Ramos (cell line): ENCODE data around the gene SPG7.

Experiments
- in situ Hi-C: fragments of 300-500 bp; cut with MboI; formaldehyde crosslinking; loops from one replicate; pipeline ENCODE4 v1.14.3; 2022; ENCODE audit warnings: low sequenced_read_pairs; ENCODE audit not compliant: unreplicated experiment

Gene SPG7

GRCh38 chr16:89545044-89545830 is 37.0 kb downstream of the SPG7 start:
- in situ Hi-C loops, result no loop called here

- in situ Hi-C loops, result no loop called here
Measured at GRCh38 chr16:89545831-89546574, 37.8 kb downstream of the SPG7 start.

DNA sequence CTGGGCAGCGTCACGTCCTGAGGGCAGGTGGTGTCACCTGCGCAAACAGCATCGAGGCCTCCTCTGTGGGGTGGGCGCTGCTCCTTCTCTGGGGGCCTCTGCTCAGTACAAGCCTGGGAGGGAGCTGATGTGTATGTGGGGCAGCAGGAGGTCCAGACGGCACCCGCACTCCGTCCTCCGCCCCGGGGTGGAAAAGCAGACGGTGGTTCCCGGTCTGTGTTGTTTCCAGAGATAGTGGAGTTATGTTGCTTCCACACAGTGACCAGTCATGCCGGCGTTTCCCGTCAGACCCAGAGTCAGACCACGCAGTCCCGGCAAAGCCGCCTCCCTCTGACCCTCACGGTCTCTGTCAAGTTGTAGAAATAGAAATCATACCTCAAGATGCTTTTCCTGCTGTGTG is 38.6 kb downstream of the SPG7 start:
- in situ Hi-C loops, result no loop called here

DNA sequence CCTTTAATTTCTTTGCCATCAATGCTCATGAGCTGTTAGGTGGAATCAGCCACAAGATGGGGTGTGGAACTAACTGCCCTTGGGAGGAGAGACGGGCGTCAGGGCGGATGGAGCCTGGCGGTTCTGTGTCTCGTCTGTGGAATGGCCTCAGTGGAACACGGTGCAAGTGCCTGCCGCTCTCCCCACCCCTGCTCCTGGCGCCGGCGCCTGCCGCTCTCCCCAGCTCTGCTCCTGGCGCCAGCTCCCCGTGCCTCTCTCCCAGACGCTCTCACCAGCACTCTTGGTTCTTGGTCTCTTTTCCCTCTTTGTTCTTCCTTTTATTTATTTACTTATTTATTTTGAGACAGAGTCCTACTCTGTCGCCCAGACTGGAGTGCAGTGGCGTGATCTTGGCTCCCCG is 39.1 kb downstream of the SPG7 start:
- in situ Hi-C loops, result no loop called here

DNA sequence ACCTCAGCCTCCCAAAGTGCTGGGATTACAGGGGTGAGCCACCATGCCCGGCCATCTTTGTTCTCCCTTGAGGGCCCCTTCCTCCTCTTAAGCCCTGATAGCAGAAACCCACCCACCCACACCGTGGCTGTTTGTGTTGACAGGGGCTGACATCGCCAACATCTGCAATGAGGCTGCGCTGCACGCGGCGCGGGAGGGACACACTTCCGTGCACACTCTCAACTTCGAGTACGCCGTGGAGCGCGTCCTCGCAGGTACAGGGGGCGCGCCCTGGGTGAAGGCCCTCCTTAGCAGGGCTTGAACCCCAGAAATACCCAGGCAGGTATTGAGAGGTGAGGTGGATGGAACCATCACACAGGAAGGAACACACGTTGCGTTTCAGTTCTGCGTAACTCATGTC is 39.7 kb downstream of the SPG7 start:
- in situ Hi-C loops, result no loop called here

DNA sequence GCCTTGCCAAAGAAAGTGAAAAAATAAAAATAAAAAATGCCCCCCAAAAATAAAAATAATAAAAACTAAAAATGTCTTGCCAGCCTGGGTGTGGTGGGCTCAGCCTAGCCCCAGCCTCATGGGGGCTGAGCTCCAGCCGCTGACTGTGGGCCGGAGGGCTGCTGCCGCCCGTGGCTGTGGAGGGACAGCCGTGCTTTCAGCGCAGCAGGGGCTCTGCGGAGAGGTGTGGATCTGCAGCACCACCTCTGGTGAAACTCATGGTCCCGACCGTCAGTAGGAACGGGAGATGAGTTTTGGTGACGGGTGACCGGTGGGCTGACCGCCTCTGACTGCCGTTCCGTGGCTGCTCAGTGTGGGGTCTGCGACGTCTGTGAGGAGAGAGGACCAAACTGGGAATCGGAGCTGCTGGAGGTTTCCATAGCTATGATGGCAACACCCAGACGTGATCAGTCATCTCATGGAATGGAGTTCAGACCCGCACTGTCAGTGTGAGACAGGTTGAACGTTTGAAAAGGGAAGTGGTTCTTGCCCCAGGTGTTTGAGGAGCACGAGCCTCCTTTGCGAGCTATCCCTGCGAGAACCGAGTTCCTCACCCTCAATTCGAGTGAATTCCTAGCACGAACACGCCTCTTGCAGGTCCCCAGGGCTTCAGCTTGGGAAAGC is 40.3 kb downstream of the SPG7 start:
- in situ Hi-C loops, result no loop called here

- in situ Hi-C loops, result no loop called here
Measured at GRCh38 chr16:89549007-89549700, 41.0 kb downstream of the SPG7 start.

- in situ Hi-C loops, result no loop called here
Measured at GRCh38 chr16:89550421-89551007, 42.3 kb downstream of the SPG7 start.

GRCh38 chr16:89552329-89552728 is 44.1 kb downstream of the SPG7 start:
- in situ Hi-C loops, result no loop called here

DNA sequence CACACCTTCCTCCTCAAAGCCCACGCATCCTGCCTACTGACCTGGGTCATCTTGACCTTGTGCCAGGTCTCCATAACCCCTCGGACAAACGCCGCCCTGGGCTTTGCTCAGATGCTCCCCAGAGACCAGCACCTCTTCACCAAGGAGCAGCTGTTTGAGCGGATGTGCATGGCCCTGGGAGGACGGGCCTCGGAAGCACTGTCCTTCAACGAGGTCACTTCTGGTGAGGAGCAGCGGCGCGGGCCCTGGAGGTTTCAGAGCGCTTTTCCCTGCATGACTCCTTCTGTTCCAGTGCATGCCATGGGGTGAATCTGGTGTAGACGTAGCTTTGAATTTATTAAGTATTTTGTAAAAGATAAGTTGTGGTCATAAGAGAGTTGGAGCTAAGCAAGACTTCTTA is 44.7 kb downstream of the SPG7 start:
- in situ Hi-C loops, result no loop called here

DNA sequence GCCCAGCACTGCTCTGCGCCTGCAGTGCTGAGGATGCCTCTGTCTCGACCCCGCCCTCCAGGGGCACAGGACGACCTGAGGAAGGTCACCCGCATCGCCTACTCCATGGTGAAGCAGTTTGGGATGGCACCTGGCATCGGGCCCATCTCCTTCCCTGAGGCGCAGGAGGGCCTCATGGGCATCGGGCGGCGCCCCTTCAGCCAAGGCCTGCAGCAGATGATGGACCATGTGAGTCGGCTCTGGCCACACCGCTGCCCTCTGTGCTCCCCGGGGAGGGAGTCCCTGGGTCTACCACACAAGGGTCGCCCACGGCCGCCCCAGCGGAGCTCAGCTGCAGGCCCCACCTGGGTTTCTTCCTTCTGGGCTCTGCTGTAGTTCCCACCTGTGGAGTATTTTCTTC is 45.5 kb downstream of the SPG7 start:
- in situ Hi-C loops, result no loop called here

DNA sequence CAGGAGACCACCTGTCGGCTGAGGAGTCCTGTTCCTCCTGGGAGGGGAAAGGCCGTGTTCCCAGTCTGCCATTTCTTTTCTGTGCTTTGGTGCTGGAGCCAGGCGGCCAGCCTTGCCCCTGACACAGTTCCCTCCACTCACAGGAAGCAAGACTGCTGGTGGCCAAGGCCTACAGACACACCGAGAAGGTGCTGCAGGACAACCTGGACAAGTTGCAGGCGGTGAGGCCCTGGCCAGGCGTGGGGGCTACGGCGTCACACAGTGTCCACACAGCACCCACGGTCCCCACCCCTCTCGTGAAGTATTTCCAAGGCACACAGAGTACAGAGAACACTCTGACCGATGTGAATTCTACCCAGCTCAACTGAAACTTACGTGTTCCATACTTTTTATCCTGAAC is 46.1 kb downstream of the SPG7 start:
- in situ Hi-C loops, result no loop called here

- in situ Hi-C loops, result no loop called here
Measured at GRCh38 chr16:89555265-89555664, 47.1 kb downstream of the SPG7 start.

DNA sequence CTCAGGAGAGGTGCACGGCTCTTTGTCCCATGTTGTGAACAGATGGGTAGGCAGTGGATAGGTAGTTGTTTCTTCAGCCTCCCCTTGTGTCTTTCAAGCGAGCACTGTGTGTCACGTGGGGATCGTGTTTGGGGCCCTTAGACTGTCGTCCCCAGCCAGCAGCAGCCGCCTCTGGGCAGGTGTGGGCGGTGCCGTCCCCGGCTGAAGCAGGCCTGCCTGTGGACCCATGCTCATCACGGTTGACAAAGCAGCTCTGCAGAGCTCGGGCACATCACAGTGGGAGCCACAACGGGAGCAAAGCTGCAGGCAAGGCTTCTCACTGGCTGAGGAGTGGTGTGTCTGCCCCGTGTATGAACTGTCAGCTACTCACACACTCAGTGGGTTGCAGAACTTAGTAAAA is 47.6 kb downstream of the SPG7 start:
- in situ Hi-C loops, result no loop called here

- in situ Hi-C loops, result no loop called here
Measured at GRCh38 chr16:89556750-89557689, 48.8 kb downstream of the SPG7 start.

DNA sequence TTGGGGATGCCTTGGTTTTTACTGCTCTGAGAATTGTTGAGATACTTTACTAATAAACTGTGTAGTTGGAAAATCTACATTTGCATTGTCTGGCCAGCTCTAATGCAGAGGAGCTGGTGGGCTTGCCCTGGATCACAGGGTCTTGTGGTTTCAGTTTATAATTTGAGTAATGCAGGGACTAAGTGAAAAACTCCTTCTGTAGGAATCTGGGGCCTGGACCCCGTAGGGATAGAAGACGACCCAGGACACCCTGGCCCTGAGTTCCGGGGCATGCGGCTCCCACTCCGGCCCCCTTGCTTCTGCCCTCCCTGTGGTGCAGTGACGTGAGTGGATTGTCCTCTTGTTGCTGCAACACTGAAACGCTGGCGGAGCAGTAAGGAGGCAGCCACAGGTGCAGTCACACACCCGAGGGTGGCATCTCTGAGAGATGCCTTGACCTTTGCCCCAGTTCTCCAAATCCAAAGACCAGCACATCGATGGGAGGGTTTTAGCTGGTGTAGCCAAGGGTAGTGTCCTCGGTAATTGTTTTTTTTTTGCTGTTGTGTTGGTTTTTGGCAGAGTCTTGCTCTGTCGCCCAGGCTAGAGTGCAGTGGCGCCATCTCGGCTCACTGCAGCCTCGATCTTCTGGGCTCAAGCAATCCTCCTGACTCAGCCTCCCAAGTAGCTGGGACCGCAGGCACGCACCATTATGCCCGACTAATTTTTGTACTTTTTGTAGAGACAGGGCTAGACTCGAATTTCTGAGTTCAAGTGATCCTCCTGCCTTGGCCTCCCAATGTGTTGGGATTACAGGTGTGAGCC is 49.7 kb downstream of the SPG7 start:
- in situ Hi-C loops, result no loop called here

DNA sequence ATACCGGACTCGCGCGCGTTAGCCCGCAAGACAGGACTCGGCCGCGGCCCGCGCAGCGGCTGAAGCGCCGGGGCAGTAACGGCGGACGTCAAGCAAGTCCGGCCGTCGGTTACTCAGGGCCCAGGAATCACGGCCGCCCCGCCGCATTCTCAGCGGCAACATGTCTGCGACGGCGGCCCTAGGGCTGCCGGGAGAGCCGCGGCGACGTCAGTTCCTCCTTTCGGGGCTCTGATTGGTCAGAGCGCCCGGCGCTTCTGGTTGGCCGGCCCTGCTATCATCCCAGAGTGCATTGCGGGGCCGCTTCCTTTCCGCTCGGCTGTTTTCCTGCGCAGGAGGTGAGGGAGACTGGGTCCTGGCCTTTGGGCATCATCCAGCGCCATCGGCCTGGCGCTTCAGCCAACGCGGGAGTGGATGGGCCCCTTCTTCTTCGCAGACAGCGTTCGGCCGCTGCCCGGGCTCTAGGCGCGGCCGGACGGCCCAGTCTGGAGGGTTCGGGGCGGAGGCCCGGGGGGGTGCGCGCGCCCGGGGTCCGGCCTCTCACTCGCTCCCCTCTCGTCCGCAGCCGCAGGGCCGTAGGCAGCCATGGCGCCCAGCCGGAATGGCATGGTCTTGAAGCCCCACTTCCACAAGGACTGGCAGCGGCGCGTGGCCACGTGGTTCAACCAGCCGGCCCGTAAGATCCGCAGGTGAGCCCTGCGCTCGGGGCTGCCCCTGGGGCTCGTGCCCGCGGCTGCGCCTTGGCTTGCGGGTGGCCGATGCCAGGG is 52.4 kb downstream of the SPG7 start, which contains the start of gene RPL13:
RPL13 (plus strand) TSS at position 305 of the 764 bp plus-strand sequence; CDS start at position 583, 278 bp downstream.
- in situ Hi-C loops, result no loop called here
